PC-3 (cell line): ENCODE data around the gene OR2A5.

Source experiments
- EZH2 ChIP-seq: fragments of 300-600 bp; sonication (generic); IDR thresholded peaks from one replicate; pipeline ENCODE4 v1.6.1; 2017; ENCODE audit warnings: antibody characterized with exemption, mild to moderate bottlenecking, low read length; ENCODE audit not compliant: unreplicated experiment
- TF ChIP-seq, protein P1 (sequence below): fragments of 300-600 bp; sonication (generic); conservative IDR thresholded peaks from 2 replicates; pipeline ENCODE4 v1.5.1; 2017; ENCODE audit warnings: antibody characterized with exemption, low read depth, mild to moderate bottlenecking, low read length

DNA sequence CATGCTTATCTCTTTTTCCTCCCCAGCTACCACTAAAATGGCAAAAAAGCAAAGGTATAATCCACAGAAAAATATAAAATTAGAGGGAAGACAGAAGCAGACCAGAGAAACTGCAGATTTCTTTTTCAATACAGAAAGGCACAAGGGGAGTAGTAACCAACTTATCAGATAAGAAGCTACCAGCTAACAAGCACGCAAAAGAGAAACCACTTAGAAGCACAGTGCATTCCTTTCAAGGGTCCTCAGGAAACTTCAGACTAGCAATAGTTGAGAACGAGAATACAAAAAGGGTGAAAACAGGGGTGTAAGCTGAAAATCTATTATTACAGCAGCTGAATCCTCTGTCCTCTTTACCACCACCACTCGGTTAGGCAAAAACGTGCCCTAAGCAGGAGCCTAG, 9.9 kb upstream of the OR2A5 start:
- TF ChIP-seq, protein P1, sequence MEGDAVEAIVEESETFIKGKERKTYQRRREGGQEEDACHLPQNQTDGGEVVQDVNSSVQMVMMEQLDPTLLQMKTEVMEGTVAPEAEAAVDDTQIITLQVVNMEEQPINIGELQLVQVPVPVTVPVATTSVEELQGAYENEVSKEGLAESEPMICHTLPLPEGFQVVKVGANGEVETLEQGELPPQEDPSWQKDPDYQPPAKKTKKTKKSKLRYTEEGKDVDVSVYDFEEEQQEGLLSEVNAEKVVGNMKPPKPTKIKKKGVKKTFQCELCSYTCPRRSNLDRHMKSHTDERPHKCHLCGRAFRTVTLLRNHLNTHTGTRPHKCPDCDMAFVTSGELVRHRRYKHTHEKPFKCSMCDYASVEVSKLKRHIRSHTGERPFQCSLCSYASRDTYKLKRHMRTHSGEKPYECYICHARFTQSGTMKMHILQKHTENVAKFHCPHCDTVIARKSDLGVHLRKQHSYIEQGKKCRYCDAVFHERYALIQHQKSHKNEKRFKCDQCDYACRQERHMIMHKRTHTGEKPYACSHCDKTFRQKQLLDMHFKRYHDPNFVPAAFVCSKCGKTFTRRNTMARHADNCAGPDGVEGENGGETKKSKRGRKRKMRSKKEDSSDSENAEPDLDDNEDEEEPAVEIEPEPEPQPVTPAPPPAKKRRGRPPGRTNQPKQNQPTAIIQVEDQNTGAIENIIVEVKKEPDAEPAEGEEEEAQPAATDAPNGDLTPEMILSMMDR = no peak
- no peak for TF ChIP-seq EZH2
